Coronary artery (tissue), 2 donors: ENCODE measurements around the gene PSD2.

Experiments
- DNase-seq: peaks from one replicate; pipeline ENCODE4 v3.0.0-alpha.2; 2017; ENCODE audit warnings: low spot score
- H3K27ac ChIP-seq, 2 donors: fragments of 200-600 bp; sonication (generic); one replicate each; pipeline ENCODE4 v1.5.1; 2016 to 2019
- H3K4me3 ChIP-seq: fragments of 200-600 bp; sonication (generic); 2 replicates; pipeline ENCODE4 v1.5.1; 2016; ENCODE audit warnings: mild to moderate bottlenecking, moderate library complexity
- CTCF ChIP-seq: fragments of 200-600 bp; sonication (generic); IDR thresholded peaks from one replicate; pipeline ENCODE4 v1.5.1; 2019; ENCODE audit warnings: antibody characterized with exemption

PSD2 gene

GRCh38 chr5:139820606-139821005, 25.0 kb downstream of the PSD2 start:
- DNase-seq, result no peak
- Histone ChIP-seq H3K4me3 (no peak overlapping the region), H3K27ac (no peak overlapping the region)
- no peak for TF ChIP-seq CTCF

GRCh38 chr5:139821806-139822552, 26.4 kb downstream of the PSD2 start:
- TF ChIP-seq CTCF, result no peak
- H3K27ac ChIP-seq, result no peak overlapping the region
- no peak overlapping the region for H3K4me3 ChIP-seq
- DNase-seq, result no peak

- no peak for DNase-seq
- no peak overlapping the region for H3K27ac ChIP-seq
- no peak overlapping the region for H3K4me3 ChIP-seq
- TF ChIP-seq CTCF, result no peak
Measured at GRCh38 chr5:139822553-139823425, 27.2 kb downstream of the PSD2 start.

GRCh38 chr5:139823757-139824355, 28.2 kb downstream of the PSD2 start:
- H3K27ac ChIP-seq, result no peak overlapping the region
- DNase-seq, result no peak
- TF ChIP-seq CTCF, result no peak
- H3K4me3 ChIP-seq, result no peak overlapping the region

- no peak for TF ChIP-seq CTCF
- Histone ChIP-seq H3K27ac (no peak overlapping the region), H3K4me3 (no peak overlapping the region)
- no peak for DNase-seq
Measured at GRCh38 chr5:139825690-139826089, 30.1 kb downstream of the PSD2 start.

- Histone ChIP-seq H3K27ac (no peak overlapping the region), H3K4me3 (no peak overlapping the region)
- DNase-seq, result no peak
- no peak for TF ChIP-seq CTCF
Measured at GRCh38 chr5:139828207-139828895, 32.7 kb downstream of the PSD2 start.
